GM12878 (cell line): ENCODE results near the gene TNNT3. TPM values are rescaled to one million over a fixed set of nuclear protein-coding genes. Genes with fewer than 3 reads are reported as not detected.

Experiments used
- ATAC-seq: fragments of 200-7000 bp; cut with Tn5 transposase; 3 replicates; pipeline ENCODE4 v1.9.1; 2020; ENCODE audit warnings: mild to moderate bottlenecking, moderate library complexity
- BruUV-seq: library from RNA; stranded (reverse); fragments of 400-500 nt; replicated peaks from 2 replicates; lab custom pipeline; 2021; lab: Mats Ljungman, UMichigan
- CTCF ChIA-PET: fragments of 300-600 bp; sonication (Branson Sonifier 250); formaldehyde crosslinking; extraction: SDS; loops from one replicate; lab custom pipeline; 2021; ENCODE audit warnings: inconsistent platforms; lab: Yijun Ruan, JAX
- POLR2A ChIA-PET: fragments of 350-600 bp; formaldehyde crosslinking; extraction: SDS; loops from one replicate; lab custom pipeline; 2021; ENCODE audit warnings: inconsistent platforms; lab: Charles Lee
- RAD21 ChIA-PET: fragments of 300-600 bp; sonication (Branson Sonifier 250); formaldehyde crosslinking; loops from one replicate; lab custom pipeline; 2023; ENCODE audit warnings: antibody characterized with exemption; ENCODE audit not compliant: unreplicated experiment; lab: Charles Lee
- SMC1A ChIA-PET: fragments of 300-600 bp; sonication (Branson Sonifier 250); formaldehyde crosslinking; loops from one replicate; lab custom pipeline; 2023; ENCODE audit not compliant: unreplicated experiment, uncharacterized antibody; lab: Charles Lee
- DNase-seq: peaks from one replicate; pipeline ENCODE4 v3.0.0-alpha.2; 2011; ENCODE audit warnings: low read depth, low spot score
- FAIRE-seq: peaks from 3 replicates; lab custom pipeline; 2011; peaks lifted over from hg19 to GRCh38; lab: Jason Lieb, UNC
- H2AFZ ChIP-seq: 2 replicates; pipeline ENCODE4 v1.6.0; 2011; ENCODE audit warnings: low read depth, low read length, control low read depth; ENCODE audit not compliant: control insufficient read depth
- H3K27ac ChIP-seq: 2 replicates; pipeline ENCODE4 v1.5.1; 2011; ENCODE audit warnings: control low read depth; ENCODE audit not compliant: control insufficient read depth, insufficient read depth
- H3K27me3 ChIP-seq, 2 experiments: replicated peaks in 1 of 2; 2 replicates each; pipeline versions ENCODE4 v1.6.0 to v1.6.1; 2011; ENCODE audit warnings: low read length in 1 of 2; ENCODE audit not compliant: control insufficient read depth in 2 of 2, insufficient read depth in 2 of 2
- H3K36me3 ChIP-seq, 2 experiments: 2 replicates each; pipeline ENCODE4 v1.5.1; 2011; ENCODE audit warnings: low read length in 1 of 2; ENCODE audit not compliant: control insufficient read depth in 2 of 2, insufficient read depth in 2 of 2
- H3K4me1 ChIP-seq: 2 replicates; pipeline ENCODE4 v1.6.1; 2011; ENCODE audit warnings: mild to moderate bottlenecking, low read length, moderate library complexity, mixed read lengths; ENCODE audit not compliant: control insufficient read depth, insufficient read depth
- H3K4me2 ChIP-seq: 2 replicates; pipeline ENCODE4 v1.6.0; 2011; ENCODE audit warnings: control low read depth; ENCODE audit not compliant: control insufficient read depth, insufficient read depth
- H3K4me3 ChIP-seq: fragments of 200-600 bp; sonication (generic); 2 replicates; pipeline ENCODE4 v1.5.1; 2016
- H3K79me2 ChIP-seq: 2 replicates; pipeline ENCODE4 v1.6.0; 2011; ENCODE audit warnings: low read length; ENCODE audit not compliant: control insufficient read depth, insufficient read depth
- H3K9ac ChIP-seq: 2 replicates; pipeline ENCODE4 v1.8.0; 2011; ENCODE audit warnings: low read length, control low read depth, mixed read lengths; ENCODE audit not compliant: control insufficient read depth, insufficient read depth
- H3K9me3 ChIP-seq: replicated peaks from 3 replicates; pipeline ENCODE4 v1.5.1; 2011; ENCODE audit warnings: mild to moderate bottlenecking, low read length; ENCODE audit not compliant: control insufficient read depth, insufficient read depth
- H4K20me1 ChIP-seq: 2 replicates; pipeline ENCODE4 v1.6.0; 2011; ENCODE audit not compliant: control insufficient read depth, insufficient read depth
- BCL11A ChIP-seq: IDR thresholded peaks from 2 replicates; pipeline ENCODE4 v1.6.1; 2011; ENCODE audit warnings: low read depth, low read length
- CBX3 ChIP-seq: fragments of 200-600 bp; sonication (generic); IDR thresholded peaks from 2 replicates; pipeline ENCODE4 v1.6.1; 2016; ENCODE audit warnings: low read depth, borderline replicate concordance
- CTCF ChIP-seq, 3 experiments: IDR thresholded peaks in 2 of 3; conservative IDR thresholded peaks in 1 of 3; 2 replicates each; pipeline ENCODE4 v1.5.1; 2011; ENCODE audit warnings: low read depth in 3 of 3, low read length in 3 of 3, mild to moderate bottlenecking in 3 of 3, control low read depth in 2 of 3, moderate library complexity in 2 of 3, inconsistent platforms in 1 of 3, mixed read lengths in 1 of 3; ENCODE audit not compliant: control insufficient read depth in 2 of 3, insufficient read depth in 1 of 3; ENCODE audit errors: extremely low read depth in 1 of 3
- RUNX3 ChIP-seq: IDR thresholded peaks from 2 replicates; pipeline ENCODE4 v1.6.1; 2012; ENCODE audit warnings: low read length, inconsistent platforms
- SIN3A ChIP-seq: IDR thresholded peaks from 2 replicates; pipeline ENCODE4 v1.6.1; 2012; ENCODE audit warnings: low read depth, low read length, improper control_type of control experiment
- ZNF24 ChIP-seq: fragments of 450-650 bp; IDR thresholded peaks from 2 replicates; pipeline ENCODE4 v1.6.1; 2017; ENCODE audit warnings: antibody characterized with exemption, mild to moderate bottlenecking
- WGBS: methylation state at CpG from one replicate; pipeline ENCODE4 v1.1.6; 2016; ENCODE audit warnings: low lambda C conversion rate; ENCODE audit not compliant: insufficient replicate concordance, insufficient coverage; ENCODE audit errors: missing lambda C conversion rate; 5-methylcytosine and 5-hydroxymethylcytosine counted together
- in situ Hi-C: fragments of 300-500 bp; cut with MboI; formaldehyde crosslinking; loops from 9 replicates; pipeline ENCODE4 v1.14.3; 2018; ENCODE audit warnings: mixed read lengths
- intact Hi-C: fragments of 100-400 bp; cut with micrococcal nuclease; formaldehyde crosslinking; loops from one replicate; pipeline ENCODE4 v1.14.2; 2022; ENCODE audit not compliant: unreplicated experiment
- polyA plus RNA-seq, 11 experiments: library from polyadenylated mRNA; depleted of rRNA in 4 of 11; unstranded in 6 of 11; stranded (reverse) in 5 of 11; fragments of >200 nt; fragmentation: Nextera tagmentation in 4 of 11; fragmentation: Illumina TruSeq in 1 of 11; extraction: Ambion mirVana in 4 of 11; extraction: Trizol in 1 of 11; gene quantifications; 1 replicate in 1 of 11; 2 replicates in 10 of 11; pipeline versions ENCODE4 v1.2.1 to v1.2.3, GENCODE V29; 2011 to 2016; ENCODE audit warnings: inconsistent platforms in 2 of 11, missing spikeins in 2 of 11, low read depth in 1 of 11
- total RNA-seq, 4 experiments: library from RNA; depleted of rRNA in 3 of 4; stranded (reverse); fragments of >200 nt in 3 of 4; fragmentation: Illumina TruSeq in 1 of 4; extraction: Trizol in 1 of 4; gene quantifications; 2 replicates each; pipeline versions ENCODE4 v1.2.1 to v1.2.3, GENCODE V29; 2013 to 2021

Gene TNNT3
- total and polyA plus RNA-seq, 10 of the 15 experiments (the other 5 are each of a cell fraction or from before 2014, with no cell fraction given) = 0.40 to 0.50 TPM; not detected in 8

- FAIRE-seq (no peak), DNase-seq (no peak), ATAC-seq (no peak)
- H3K27ac ChIP-seq = no peak overlapping the region
- no peak overlapping the region for H3K4me3 ChIP-seq
- BruUV-seq = no TSS peak
- H2AFZ ChIP-seq = no peak overlapping the region
- no peaks in the 10 kb centered on the region for H3K27me3 ChIP-seq
- H3K79me2 ChIP-seq = no peaks in the 10 kb centered on the region
- no peaks in the 10 kb centered on the region for H4K20me1 ChIP-seq
- intact Hi-C loops = no loop called here
- no peaks in the 10 kb centered on the region for H3K9me3 ChIP-seq
- RAD21 ChIA-PET = no interaction called here
- in situ Hi-C loops = no loop called here
- WGBS = 73% methylated on average over 10 of the region's 10 CpGs
- TF ChIP-seq ZNF24 (peak; percentile 51; the same call in 1 of the 2 replicates), BCL11A (no peak), CBX3 (no peak), CTCF (IDR thresholded peaks at IDR 0.05 in 2 of 3, conservative IDR thresholded peaks at IDR 0.05 in 1 of 3; ENCODE audit: control insufficient read depth in 2 of 3, extremely low read depth in 1 of 3, insufficient read depth in 1 of 3, low read depth in 3 of 3, low read length in 3 of 3) (no peak), SIN3A (no peak), RUNX3 (no peak)
- SMC1A ChIA-PET = no interaction called here
- H3K4me2 ChIP-seq = no peak overlapping the region
- H3K36me3 ChIP-seq = no peaks in the 10 kb centered on the region
- POLR2A ChIA-PET = no interaction called here
- CTCF ChIA-PET = no interaction called here
- H3K9ac ChIP-seq = no peak overlapping the region
- H3K4me1 ChIP-seq = no peaks in the 10 kb centered on the region
Measured at GRCh38 chr11:1942558-1943260, 23.2 kb downstream of the TNNT3 start.
